GM18520 (cell line): ENCODE results near the gene CNN1.
A peak's percentile ranks its signal among the peaks of the same experiment; 100 is the strongest.

Source experiments
- ATAC-seq: cut with Tn5 transposase; IDR thresholded peaks from one replicate; pipeline ENCODE4 v1.9.1; 2021; ENCODE audit not compliant: unreplicated experiment

CNN1 gene

GRCh38 chr19:11534538-11534937 is 4.1 kb upstream of the CNN1 start:
- no peak for ATAC-seq

DNA sequence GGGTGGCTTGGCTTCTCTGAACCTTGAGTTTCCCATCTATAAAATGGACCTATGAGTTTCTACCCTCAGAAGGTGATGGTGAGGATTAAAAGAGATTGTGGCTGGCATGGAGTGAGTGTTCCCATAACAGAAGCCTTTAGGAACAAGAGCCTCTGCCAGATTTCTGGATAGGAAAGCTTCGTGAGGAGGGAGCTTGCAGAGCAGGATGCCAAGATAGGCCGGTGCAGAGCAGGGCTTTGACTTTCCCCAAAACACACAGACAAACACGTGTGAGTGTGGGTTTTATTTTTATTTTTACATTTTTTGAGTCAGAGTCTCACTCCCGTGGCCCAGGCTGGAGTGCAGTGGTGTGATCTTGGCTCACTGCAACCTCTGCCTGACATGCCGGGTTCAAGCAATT is 3.7 kb upstream of the CNN1 start:
- ATAC-seq, result no peak

DNA sequence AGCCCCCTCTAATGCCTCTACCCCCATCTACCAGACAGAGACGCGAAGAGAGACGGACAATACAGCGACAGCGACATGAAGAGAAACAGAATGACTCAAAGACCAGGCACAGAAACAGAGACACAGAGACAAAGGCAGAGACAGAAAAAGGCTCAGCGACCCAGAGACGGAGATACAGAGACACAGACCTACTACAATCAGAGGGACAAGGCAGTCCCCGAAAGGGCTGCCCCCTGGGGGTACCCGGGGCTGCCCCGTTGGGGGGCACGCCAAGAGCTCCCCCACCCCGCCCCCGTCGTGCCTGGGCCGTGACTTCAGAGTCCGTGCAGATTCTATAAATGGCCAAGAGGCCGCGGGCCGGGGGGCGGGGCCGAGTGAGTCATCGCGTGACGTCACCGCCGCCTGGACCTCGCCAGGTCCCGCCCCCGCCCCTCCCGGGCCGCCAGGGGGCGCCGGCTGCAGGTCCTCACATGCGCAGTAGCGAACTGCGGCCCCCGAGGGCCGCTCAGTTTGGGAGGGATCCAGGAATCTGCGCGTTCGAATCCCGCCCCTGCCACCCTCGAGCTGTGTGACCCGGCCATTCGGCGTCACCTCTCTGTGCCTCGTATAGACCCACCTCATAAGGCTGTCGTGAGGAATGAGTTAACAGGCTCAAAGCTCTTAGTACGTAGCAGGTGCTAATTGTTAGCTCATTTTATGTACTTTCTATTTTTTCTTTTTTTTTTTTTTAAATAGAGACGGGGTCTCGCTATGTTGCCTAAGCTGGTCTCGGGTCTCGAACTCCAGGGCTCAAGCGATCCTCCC is 2.7 kb upstream of the CNN1 start:
- peak; percentile 50 for ATAC-seq

GRCh38 chr19:11539495-11540365 is 1.1 kb downstream of the CNN1 start:
- ATAC-seq, result no peak

DNA sequence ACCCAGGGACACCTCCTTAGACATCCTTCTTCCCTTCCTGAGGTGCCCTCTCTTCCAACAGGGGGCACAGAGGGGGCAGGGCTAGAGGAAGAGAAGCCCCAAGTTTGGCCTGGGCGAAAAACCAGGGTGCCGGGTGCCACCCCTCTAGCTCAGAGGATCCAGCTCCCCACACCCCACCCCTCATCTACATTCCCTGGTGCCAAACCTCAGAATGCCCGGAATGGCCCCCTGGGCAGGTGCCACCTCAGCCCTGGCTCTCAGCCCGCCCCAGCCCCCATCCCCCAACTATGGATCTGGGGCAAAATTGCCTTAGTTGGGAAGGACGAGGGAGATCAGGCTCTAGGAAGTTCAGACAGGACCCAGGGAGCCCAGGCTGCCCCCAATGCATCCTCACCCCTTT is 2.0 kb downstream of the CNN1 start:
- no peak for ATAC-seq

DNA sequence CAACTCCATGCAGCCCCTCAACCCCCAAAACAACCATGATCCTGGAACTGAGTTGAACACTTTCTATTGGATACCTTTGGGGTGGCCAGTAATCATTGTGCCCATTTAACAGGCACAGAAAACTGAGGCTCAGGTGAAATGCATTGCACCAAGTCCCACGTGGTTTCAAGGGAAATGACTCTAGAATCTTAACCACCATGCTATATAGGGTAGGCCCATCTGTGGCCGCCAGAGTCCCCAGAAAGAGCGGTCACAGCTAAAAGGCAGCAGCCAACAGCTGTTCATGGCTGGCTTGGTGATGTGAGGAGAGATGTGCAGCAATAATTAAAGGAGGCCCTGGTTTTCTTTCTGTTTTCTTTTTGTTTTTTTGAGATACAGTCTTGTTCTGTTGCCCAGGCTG is 2.6 kb downstream of the CNN1 start:
- ATAC-seq, result no peak

- ATAC-seq, result no peak
Measured at GRCh38 chr19:11547929-11548700, 9.5 kb downstream of the CNN1 start.

DNA sequence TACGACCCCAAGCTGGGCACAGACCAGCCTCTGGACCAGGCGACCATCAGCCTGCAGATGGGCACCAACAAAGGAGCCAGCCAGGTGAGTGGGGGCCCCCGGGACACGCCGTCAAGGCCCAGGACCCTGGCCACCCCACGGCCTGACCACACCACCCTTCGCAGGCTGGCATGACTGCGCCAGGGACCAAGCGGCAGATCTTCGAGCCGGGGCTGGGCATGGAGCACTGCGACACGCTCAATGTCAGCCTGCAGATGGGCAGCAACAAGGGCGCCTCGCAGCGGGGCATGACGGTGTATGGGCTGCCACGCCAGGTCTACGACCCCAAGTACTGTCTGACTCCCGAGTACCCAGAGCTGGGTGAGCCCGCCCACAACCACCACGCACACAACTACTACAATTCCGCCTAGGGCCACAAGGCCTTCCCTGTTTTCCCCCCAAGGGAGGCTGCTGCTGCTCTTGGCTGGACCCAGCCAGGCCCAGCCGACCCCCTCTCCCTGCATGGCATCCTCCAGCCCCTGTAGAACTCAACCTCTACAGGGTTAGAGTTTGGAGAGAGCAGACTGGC is 10.8 kb downstream of the CNN1 start:
- ATAC-seq, result no peak

GRCh38 chr19:11550265-11550664 is 11.6 kb downstream of the CNN1 start:
- ATAC-seq, result no peak

DNA sequence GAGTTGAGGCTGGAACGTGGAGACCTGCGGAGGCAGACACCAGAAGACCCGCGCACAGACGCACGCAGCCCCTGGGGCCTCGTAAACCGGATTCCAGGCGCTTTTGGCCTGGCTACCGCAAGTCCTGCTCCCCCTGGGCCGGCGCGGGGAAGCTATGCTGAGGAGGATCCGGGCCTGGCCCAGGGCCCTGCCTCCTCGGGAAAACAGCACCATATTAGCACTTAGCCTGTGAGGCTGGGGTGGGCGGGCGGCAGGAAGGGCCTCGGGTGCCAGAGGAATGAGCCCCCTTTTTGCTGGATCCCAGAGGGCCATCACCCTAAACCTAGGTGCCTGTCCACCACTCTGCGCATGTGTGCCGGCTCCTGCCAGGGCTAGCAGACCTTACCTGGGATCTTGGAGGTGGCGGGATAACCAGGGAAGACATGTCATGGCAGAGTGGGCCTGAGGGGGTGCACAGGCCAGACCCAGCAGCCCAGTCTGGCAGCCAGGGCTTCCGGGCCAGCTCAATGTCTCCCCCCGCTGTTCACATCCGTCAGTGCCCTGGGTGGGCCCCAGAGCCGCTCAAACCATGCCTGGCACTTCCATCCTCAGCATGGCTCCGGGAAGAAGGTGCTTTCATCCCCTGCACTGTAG is 13.1 kb downstream of the CNN1 start:
- ATAC-seq, result no peak

- ATAC-seq, result no peak
Measured at GRCh38 chr19:11552666-11553372, 14.2 kb downstream of the CNN1 start.

- ATAC-seq, result no peak
Measured at GRCh38 chr19:11554160-11554559, 15.5 kb downstream of the CNN1 start.

DNA sequence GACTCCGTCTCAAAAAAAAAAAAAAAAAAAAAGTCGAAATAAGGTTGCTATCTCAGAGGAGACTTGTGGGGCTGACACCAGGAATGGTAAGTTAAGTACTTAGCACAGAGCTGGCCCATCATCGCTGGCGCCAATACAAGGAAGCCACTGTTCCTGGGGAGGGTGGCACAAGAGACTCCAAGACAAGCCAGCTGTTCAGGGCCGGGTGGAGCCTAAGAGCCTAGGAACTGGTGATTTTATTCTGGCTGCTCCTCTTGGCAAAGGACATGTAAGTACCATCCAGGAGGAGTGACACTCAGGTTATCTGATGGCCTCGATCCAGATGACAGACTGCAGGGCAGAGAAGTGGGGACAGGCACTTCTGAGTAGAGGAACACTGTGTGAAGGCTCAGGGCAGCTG is 16.6 kb downstream of the CNN1 start:
- no peak for ATAC-seq

DNA sequence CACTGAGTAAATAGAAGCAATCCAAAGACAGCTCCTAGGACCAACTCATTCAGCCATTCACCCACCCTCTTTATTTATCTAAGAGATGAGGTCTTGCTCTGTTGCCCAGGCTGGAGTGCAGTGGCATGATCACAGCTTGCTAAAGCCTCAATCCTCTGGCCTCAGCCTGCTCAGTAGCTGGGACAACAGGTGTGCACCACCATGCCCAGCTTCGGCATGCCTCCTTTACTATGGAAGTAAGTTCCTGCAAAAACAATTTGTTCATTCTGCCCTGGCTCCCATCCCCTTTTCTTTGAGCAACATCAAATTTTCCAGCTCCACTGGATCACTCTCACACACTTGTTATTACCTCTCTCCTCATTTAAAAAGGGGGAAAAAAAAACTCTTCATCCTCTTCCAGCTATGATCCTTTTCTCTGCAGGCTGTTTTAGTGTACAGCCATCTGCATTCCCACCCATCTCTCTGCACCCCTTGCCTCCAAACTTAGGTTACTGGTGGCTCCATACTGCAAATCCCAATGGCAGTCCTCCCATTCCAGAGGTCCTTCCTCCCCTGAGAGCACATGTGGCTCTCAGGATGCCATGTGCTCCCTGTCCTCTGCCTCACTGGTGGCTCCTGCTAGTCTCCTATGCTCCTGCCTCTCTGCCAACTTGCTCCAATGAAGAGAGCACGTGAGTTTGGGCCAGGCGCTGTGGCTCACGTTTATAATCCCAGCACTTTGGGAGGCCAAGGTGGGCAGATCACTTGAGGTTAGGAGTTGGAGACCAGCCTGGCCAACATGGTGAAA is 18.2 kb downstream of the CNN1 start:
- ATAC-seq, result no peak

GRCh38 chr19:11558881-11559828 is 20.5 kb downstream of the CNN1 start, which contains the start of gene ELOF1:
Gene ELOF1 (minus strand): TSS chr19:11559230. CDS start chr19:11554347, 4,883 bp downstream.
- peak; percentile 85 for ATAC-seq

- ATAC-seq, result peak; percentile 34
Measured at GRCh38 chr19:11560404-11561051, 21.9 kb downstream of the CNN1 start.

DNA sequence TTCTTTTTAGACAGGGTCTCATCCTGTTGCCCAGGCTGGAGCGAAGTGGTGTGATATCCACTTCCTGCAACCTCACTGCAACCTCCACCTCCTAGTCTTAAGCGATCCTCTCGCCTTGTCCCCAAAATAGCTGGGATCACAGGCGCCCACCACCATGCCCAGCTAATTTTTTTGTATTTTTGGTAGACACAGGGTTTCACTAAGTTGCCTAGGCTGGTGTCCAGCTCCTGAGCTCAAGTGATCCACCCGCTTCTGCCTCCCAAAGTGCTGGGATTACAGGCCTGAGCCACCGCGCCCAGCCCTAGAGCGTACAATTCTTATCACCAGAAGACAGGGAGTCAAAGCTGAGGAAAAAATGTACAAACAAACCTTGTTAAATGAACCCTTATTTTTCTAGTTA is 24.9 kb downstream of the CNN1 start:
- no peak for ATAC-seq
